Activated naive CD8-positive, alpha-beta T cell treated with anti-CD3 and anti-CD28 coated beads, Interleukin-2, amount 50 U/mL, for 24 hours (primary cell): Measurements from ENCODE around the gene MORF4L2.
A peak's percentile ranks its signal among the peaks of the same experiment; 100 is the strongest.
"Not testable (repeated sequence)": the region's sequence is repeated elsewhere in the genome, so short reads cannot be mapped to it uniquely, and the experiment has no call there.

ENCODE experiments used
- ATAC-seq: fragments of 150-1000 bp; cut with Tn5 transposase; one replicate; pipeline ENCODE4 v1.10.0; 2021
- DNase-seq: peaks from one replicate; pipeline ENCODE4 v3.0.0; 2021
- H3K27ac Mint-ChIP-seq: one replicate; pipeline ENCODE4 v1.8.0; 2021; ENCODE audit warnings: mild to moderate bottlenecking, mixed read lengths
- H3K27me3 Mint-ChIP-seq: one replicate; pipeline ENCODE4 v1.8.0; 2021; ENCODE audit warnings: mixed read lengths
- H3K36me3 Mint-ChIP-seq: one replicate; pipeline ENCODE4 v1.8.0; 2021; ENCODE audit warnings: low read depth, mixed read lengths
- H3K4me1 Mint-ChIP-seq: one replicate; pipeline ENCODE4 v1.8.0; 2021; ENCODE audit warnings: mixed read lengths
- H3K4me3 Mint-ChIP-seq: one replicate; pipeline ENCODE4 v1.8.0; 2021; ENCODE audit warnings: mild to moderate bottlenecking, moderate library complexity, mixed read lengths
- H3K9me3 Mint-ChIP-seq: one replicate; pipeline ENCODE4 v1.8.0; 2021; ENCODE audit warnings: mixed read lengths

The MORF4L2 gene

DNA sequence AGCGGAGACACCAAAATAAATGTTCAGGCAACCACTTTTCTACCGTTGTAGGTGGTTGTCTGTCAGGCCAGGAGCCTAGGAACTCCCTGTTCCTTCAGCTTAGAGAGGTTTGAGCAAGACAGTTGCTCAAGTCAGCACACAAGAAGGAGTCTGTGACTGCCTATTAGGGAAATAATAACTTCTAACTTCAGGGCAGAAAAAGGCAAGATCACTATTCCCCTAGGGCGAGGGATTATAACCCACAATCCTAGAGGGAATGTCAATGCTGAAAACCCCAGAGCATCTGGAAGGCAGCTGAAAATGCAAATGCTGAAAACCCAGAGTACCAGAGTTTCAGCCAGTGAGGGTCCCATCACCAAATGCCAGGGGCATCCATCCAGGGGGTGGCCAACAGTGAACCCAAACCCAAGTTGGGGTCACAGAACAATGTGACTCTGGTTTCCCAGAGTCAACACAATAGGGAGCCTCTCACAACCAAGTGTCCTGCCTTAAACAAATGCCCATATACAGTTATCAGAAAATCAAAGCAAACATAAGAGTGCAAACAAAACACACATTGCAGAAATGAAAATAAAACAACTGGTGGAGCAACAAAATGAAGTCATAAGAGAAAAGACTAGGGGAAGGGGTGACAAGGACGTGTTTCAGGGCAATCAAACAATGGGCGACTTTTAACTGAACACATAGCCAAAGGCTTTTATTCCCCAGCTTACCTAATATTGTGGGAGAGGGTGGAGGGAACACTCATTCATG is 27.6 kb downstream of the MORF4L2 start:
- H3K4me1 Mint-ChIP-seq: no peaks in the 10 kb centered on the region
- H3K27me3 Mint-ChIP-seq: peaks cover 5% of the 10 kb centered on the region
- H3K9me3 Mint-ChIP-seq: peaks cover 4% of the 10 kb centered on the region
- H3K27ac Mint-ChIP-seq: no peak overlapping the region
- ATAC-seq: no peak
- H3K4me3 Mint-ChIP-seq: no peak overlapping the region
- DNase-seq: no peak
- no peaks in the 10 kb centered on the region for H3K36me3 Mint-ChIP-seq

DNA sequence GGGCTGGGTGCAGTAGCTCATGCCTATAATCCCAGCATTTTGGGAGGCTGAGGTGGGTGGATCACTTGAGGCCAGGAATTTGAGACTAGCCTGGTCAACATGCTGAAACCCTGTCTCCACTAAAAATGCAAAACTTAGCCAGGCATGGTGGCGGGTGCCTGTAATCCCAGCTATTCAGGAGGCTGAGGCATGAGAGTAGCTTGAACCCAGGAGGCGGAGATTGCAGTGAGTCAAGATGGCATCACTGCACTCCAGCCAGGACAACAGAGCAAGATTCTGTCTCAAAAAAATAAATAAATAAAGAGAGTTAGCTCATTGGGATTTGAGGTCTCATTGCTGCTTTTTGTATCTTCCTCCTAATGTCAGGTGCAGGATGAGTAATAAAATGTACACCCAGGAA is 29.4 kb downstream of the MORF4L2 start:
- ATAC-seq, H3K27ac Mint-ChIP-seq, H3K9me3 Mint-ChIP-seq, H3K27me3 Mint-ChIP-seq, H3K36me3 Mint-ChIP-seq, H3K4me3 Mint-ChIP-seq, DNase-seq, H3K4me1 Mint-ChIP-seq: not testable (repeated sequence)

DNA sequence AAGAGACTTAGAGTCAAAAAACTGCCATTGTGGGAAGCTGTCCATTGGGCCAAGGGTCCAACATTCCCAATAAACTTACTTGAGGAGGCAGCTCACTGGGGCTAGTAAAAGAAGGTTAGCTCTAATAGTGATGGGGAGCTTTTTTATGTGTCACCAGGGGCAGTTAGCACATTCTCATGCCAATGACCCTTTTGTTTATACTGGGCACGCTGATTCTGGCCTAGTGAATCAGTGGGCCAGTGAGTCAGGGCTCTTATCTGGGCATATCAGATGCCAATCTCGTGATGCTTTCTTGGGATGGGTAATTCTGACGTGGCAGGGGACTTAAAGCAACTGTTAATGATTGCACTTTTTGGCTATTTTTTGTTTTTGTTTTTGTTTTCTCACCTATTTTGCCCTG is 29.9 kb downstream of the MORF4L2 start:
- Mint-ChIP-seq H3K9me3 (peaks cover 4% of the 10 kb centered on the region), H3K27ac (no peak overlapping the region), H3K4me1 (no peaks in the 10 kb centered on the region), H3K36me3 (no peaks in the 10 kb centered on the region), H3K27me3 (no peaks in the 10 kb centered on the region), H3K4me3 (no peak overlapping the region)
- DNase-seq (no peak), ATAC-seq (no peak)

DNA sequence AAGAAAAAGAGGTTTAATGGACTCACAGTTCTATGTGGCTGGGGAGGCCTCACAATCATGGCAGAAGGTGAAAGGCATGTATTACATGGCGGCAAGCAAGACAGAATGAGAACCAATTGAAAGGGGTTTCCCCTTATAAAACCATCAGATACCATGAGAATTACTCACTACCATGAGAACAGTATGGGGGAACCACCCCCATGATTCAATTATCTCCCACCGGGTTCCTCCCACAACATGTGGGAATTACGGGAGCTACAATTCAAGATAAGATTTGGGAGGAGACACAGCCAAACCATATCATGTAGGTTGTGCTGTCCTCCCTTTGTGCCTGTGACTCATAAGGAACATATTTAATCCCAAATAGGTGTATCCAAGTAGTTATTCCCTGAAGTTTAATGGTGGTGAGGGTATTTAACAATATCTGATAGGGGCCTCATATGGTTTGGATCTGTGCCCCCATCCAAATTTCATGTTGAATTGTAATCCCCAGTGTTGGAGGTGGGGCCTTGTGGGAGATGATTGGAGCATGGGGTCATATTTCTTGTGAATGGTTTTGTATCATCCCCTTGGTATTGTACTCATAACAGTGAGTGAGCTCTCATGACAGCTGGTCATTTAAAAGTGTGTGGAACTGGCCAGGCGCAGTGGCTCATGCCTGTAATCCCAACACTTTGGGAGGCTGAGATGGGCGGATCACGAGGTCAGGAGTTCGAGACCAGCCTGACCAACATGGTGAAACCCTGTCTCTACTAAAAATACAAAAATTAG is 31.1 kb downstream of the MORF4L2 start:
- not testable (repeated sequence) for H3K27ac Mint-ChIP-seq, H3K27me3 Mint-ChIP-seq, H3K4me1 Mint-ChIP-seq, H3K9me3 Mint-ChIP-seq, DNase-seq, H3K36me3 Mint-ChIP-seq, H3K4me3 Mint-ChIP-seq, ATAC-seq

DNA sequence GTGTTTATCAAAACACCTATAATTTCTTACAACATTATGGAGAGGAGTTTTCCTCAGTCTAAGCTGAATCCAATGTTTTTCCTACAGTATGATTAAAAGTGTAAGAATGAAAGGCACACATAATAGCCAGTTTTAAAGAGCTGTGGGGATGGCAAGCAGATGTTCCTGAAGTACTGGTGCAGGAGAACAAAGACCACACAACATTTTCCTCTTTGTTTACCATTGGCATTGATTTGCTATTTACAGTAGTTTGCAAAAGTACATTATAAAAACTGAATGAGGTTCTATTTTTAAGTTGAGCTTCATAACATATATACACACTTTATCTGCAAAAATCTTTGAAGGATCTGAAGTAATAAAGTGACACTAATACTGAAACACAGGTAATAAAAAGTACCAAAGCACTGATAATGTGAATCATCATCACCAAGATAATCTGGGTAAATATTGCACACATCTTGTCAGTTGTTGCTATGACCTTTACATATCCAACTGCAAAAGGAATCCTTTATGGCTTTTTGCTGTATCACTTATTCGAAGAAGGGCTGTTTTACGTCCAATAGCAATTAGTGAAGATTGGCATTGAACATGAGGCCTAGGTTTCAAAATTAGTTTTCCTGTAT is 35.2 kb downstream of the MORF4L2 start:
- Mint-ChIP-seq H3K9me3 (peaks cover 4% of the 10 kb centered on the region), H3K27me3 (no peaks in the 10 kb centered on the region), H3K4me3 (no peak overlapping the region), H3K4me1 (no peaks in the 10 kb centered on the region), H3K36me3 (no peaks in the 10 kb centered on the region), H3K27ac (no peak overlapping the region)
- DNase-seq: no peak
- ATAC-seq: no peak

DNA sequence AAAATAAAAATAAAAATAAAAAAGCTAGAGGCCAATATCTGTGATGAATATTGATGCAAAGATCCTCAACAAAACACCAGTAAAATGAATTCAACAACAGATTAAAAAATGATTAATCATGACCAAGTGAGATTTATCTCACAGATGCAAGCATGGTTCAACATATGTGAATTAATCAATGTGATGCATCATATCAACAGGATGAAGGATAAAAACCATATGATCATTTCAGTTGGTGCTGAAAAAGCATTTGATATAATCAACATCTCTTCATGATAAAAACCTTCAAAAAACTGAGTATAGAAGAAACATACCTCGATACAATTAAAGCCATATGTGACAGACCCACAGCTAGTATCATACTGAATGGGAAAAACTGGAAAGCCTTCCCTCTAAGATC is 38.9 kb downstream of the MORF4L2 start:
- H3K27me3 Mint-ChIP-seq: peaks cover 2% of the 10 kb centered on the region
- no peak for DNase-seq
- ATAC-seq: no peak

DNA sequence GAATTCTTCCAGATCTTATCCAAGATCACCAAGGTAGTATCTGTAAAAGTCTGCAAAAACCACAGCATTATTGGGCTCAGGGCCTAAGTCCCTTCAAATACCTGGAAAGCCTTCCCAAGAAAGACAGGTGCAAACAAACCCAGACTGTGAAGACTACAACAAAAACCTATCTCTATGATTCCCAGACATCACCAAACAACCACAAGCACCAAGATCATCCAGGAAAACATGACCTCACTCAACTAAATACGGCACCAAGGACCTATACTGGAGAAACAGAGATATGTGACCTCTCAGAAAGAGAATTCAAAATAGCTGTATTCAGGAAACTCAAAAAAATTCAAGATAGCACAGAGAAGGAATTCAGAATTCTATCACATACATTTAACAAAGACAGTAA is 42.4 kb downstream of the MORF4L2 start:
- no peak for DNase-seq
- Mint-ChIP-seq H3K9me3 (no peaks in the 10 kb centered on the region), H3K4me3 (no peak overlapping the region), H3K27me3 (peaks cover 2% of the 10 kb centered on the region), H3K4me1 (no peaks in the 10 kb centered on the region), H3K27ac (no peak overlapping the region), H3K36me3 (no peaks in the 10 kb centered on the region)
- ATAC-seq: no peak

More for the DNA sequence above, 38.9 kb downstream of the MORF4L2 start:
- Mint-ChIP-seq H3K4me1 (no peaks in the 10 kb centered on the region), H3K27ac (no peak overlapping the region), H3K36me3 (no peaks in the 10 kb centered on the region), H3K4me3 (no peak overlapping the region), H3K9me3 (no peaks in the 10 kb centered on the region)

DNA sequence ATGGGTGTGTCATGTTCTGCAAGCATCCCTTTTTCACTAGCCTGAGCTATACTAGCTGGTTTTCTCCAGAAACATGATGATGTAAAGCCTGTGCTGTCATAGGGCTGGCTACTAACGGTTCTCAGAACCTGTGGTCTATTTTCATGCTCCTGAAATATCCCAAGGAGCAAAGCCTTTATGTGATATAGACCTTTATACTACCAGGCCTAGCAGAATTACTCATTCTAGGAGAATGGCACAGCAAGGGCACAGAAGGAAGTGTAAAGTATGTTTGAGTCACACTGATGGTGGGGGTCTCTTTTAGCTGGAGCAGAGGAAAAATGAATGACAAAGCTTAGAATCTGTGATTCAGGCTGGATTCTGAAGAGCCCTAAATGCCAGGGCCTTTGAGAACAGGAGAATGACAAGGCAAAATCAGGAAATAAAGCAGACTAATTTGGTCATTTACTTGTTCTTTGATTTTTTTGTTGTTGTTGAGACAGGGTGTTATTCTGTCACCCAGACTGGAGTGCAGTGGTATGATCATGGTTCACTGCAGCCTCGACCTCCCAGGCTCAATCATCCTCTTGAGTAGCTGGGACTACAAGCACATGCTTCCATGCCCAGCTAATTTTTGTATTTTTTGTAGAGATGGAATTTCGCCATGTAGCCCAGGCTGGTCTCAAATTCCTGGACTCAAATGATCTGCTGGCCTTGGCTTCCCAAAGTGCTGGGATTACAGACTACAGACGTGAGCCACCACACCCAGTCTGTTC is 45.9 kb downstream of the MORF4L2 start:
- Mint-ChIP-seq H3K9me3 (no peaks in the 10 kb centered on the region), H3K4me1 (no peaks in the 10 kb centered on the region), H3K36me3 (no peaks in the 10 kb centered on the region), H3K27me3 (no peaks in the 10 kb centered on the region), H3K27ac (no peak overlapping the region), H3K4me3 (no peak overlapping the region)
- DNase-seq: no peak
- ATAC-seq: no peak

DNA sequence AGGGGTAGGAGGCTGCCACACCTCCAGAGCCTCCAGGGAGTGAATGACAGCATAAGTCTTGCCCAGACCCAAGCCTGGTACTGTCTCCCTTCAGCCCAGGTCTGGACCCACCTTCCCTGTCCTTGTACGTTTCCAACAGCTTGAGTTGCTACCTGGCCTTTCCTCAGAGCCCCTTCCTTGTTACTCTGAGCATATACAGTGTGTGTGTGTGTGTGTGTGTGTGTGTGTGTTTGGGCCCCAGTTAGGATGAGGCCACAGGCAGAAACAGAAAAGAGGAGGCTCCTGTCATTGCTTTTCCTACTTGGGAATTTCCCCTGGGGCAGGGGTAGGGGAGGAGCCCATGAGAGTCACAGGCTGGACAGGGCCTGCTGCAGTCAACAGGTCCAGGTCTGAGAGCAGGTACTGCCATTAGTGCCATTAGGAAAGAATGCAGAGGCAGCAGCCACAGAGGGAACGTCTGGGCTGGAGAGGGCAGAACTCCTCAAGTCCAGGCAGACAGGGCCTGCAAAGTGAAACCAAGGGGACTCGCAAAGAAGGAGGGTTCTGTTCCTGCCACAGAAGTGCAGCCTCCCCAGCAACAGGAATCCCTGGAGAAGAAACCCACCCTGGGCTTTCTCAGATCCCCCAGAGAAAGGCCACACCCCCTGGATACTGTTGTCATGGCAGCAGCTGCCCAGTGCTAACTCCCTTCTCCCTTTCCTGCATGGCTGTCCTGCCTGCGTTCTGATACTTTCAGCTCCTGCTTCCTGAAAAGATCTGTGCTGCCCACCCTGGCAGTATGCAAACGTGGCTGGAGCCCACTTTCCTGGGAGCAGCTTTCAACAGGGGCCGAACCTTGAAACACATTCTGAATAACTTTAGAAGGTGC is 47.8 kb downstream of the MORF4L2 start:
- H3K27me3 Mint-ChIP-seq, H3K36me3 Mint-ChIP-seq, H3K4me1 Mint-ChIP-seq, H3K4me3 Mint-ChIP-seq, ATAC-seq, H3K9me3 Mint-ChIP-seq, H3K27ac Mint-ChIP-seq, DNase-seq: not testable (repeated sequence)

DNA sequence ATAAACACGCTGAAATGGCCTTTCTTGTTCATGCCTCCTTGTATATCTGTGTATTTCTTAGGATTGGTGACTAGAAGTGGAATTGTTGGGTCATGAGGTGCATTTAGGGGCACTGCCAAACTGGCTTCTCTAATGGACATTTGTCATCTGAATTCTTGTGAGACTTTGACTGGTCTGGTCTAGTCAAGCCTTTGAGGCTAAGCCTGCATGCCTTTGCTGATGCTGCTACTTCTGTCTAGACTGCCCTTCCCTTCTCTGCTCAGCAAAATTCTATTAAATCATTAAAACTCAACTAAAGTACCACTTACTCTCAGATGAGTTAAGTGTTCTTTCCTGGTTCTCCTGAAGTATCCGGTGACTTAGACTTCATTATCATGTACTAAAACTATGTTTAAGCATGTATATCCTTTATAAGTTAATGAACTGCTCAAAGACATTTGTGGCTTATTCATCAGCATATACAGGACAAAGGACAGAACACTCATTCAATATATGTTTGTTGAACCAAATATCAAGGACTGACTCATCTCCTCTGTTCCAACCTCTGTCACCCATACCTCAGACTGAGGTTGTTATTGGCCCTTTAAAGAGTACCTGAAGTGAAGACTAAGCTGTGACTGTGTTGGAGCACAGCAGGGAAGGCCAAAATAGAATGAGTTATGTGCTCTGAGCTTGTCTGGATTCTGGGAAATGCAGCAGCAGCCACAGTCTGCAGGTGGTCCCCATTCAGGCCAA is 48.7 kb downstream of the MORF4L2 start:
- Mint-ChIP-seq H3K27ac (no peak overlapping the region), H3K36me3 (no peaks in the 10 kb centered on the region), H3K4me3 (no peak overlapping the region), H3K4me1 (no peaks in the 10 kb centered on the region), H3K27me3 (no peaks in the 10 kb centered on the region), H3K9me3 (no peaks in the 10 kb centered on the region)
- no peak for DNase-seq
- peak; percentile 66 for ATAC-seq

DNA sequence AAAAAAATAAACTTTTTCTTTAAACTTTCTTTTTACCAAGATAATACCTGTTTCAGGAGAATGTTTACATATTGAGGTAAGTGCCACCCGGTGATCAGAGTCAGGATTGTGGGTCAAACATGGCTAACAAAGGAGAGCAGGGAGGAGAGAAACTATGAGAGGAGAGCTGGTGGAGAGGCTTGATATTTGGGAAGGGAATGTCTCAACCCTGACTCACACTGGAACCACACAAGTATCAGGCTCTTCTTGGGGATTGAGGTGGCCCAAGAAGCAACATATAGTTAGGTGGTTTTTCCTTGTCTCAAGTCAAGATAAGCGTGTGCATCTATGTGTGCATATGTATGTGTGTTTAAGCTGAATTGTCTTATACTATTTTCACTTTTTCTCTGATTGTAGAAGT is 51.1 kb downstream of the MORF4L2 start:
- H3K27me3 Mint-ChIP-seq: no peaks in the 10 kb centered on the region
- no peak for ATAC-seq

DNA sequence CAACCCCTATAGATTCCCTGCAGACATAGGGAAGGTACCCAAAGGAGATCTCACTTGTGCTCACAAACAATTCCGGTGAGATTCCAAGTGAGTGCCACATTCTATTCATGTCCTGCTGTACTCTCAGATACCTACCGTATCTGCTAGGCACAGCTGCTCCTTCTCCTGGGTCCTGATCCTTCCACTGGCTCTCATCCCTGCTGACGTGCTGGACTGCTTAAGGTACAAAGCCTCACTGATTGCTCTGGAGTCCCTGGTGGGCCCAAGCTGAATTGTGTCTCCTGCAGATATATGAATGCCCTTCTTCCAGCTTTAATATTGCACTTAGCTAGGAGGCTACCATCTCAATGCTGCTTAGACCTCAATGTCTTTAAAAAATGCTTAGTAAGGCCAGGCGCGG is 55.4 kb downstream of the MORF4L2 start:
- no peak overlapping the region for H3K4me3 Mint-ChIP-seq
- DNase-seq: no peak
- no peak overlapping the region for H3K27ac Mint-ChIP-seq
- peaks cover 16% of the 10 kb centered on the region for H3K4me1 Mint-ChIP-seq
- no peak for ATAC-seq
- H3K27me3 Mint-ChIP-seq: no peaks in the 10 kb centered on the region
- H3K9me3 Mint-ChIP-seq: no peaks in the 10 kb centered on the region
- peaks cover 2% of the 10 kb centered on the region for H3K36me3 Mint-ChIP-seq

More for the DNA sequence above, 51.1 kb downstream of the MORF4L2 start:
- Mint-ChIP-seq H3K9me3 (no peaks in the 10 kb centered on the region), H3K4me3 (no peak overlapping the region), H3K4me1 (no peaks in the 10 kb centered on the region), H3K27ac (no peak overlapping the region), H3K36me3 (no peaks in the 10 kb centered on the region)
- no peak for DNase-seq

DNA sequence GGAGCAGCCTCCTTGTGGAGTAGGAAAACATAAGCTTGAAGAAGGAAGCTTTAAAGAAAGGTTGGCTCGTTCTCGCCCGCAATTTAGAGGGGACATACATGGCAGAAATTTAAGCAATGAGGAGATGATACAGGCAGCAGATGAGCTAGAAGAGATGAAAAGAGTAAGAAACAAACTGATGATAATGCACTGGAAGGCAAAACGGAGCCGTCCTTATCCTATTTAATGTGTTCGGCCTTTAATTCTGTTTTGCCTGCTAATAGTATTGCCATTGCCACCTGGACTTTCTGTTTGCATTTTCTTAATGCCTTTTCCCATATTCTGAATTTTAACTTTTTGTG is 56.4 kb downstream of the MORF4L2 start:
- ATAC-seq (no peak), DNase-seq (no peak)
- Mint-ChIP-seq H3K4me1 (peaks cover 16% of the 10 kb centered on the region), H3K9me3 (no peaks in the 10 kb centered on the region), H3K27me3 (no peaks in the 10 kb centered on the region), H3K4me3 (peak overlapping the region; percentile 87), H3K36me3 (peaks cover 2% of the 10 kb centered on the region), H3K27ac (no peak overlapping the region)
